ENCODE measurements around the gene PRKCE.

PRKCE gene

DNA sequence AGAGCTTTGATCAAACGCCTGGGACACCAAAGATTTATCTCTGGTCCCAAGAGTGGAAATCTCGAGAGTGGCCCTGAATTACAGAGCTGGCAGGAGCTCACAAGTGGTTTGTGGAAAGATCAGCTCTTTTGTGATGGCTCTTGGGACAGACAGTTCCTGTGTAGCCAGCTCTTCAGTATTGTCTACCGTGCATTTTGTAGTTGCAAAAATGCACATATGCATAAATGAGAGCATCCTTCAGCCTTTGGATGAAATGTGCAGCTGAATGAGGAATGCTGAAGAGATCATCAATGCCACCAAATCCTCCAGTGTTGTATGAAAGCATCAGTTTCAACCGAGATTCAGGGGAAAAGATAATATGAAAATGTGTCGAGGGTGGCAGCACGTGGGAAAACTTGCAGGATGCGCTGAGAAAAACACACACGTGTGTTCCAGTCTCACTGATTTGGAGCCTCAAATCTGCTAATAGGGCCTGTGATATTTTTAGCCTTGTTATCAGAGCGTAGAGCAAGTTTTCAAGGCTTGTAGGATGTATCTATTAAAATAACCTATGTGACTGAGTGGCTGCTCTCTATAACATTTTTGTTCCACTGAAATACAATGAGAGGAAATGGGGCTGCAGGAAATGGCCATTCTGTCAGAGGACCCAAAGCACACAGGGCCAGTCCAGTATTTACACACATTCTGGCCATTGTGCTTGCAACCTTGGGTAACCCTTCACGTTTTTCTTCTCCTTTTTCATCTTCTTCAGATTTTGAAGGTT is 138.7 kb downstream of the PRKCE start:
- Mint-ChIP-seq H3K4me1 (peaks cover 18% of the 10 kb centered on the region), H3K4me3 (no peak overlapping the region), H3K36me3 (no peaks in the 10 kb centered on the region), H3K9me3 (no peaks in the 10 kb centered on the region), H3K27ac (no peak overlapping the region)
- ATAC-seq (no peak), DNase-seq (ENCODE audit: low spot score in 2 of 2) (no peak)

DNA sequence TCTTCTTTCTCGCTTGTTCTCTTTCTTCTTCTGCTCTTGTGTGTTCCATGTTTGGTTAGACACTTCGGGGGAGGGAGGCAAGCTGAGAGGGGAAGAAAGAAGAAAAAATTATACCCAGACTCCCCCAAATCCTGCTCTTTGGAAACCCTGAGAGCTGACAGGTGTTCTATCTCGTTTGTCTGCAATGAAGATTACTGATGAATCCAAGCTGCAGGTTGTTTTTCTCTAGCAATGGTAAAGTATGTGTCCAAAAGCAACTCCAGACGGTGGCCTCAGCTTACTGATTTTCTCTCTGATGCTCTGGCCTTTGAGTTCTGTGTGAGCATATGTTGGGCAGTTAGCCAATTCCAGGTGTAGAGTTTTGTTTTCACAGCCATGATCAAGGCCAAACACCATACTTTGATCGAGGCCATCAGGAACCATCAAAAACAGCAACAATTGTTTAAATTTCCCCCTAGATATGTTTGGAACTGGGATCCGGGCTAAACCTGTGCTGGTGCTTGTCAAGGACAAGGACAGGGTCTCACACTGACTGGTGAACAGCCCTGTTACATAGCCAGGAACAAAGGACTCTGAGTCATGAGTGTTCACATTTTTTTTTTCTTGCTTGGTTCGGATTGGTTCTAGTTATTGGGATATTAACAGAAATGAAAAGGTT is 142.0 kb downstream of the PRKCE start:
- H3K36me3 Mint-ChIP-seq: no peaks in the 10 kb centered on the region
- no peaks in the 10 kb centered on the region for H3K9me3 Mint-ChIP-seq
- no peak for DNase-seq (ENCODE audit: low spot score in 2 of 2)
- H3K4me1 Mint-ChIP-seq: peaks cover 24% of the 10 kb centered on the region
- ATAC-seq: no peak
- no peak overlapping the region for H3K27ac Mint-ChIP-seq
- no peak overlapping the region for H3K4me3 Mint-ChIP-seq

DNA sequence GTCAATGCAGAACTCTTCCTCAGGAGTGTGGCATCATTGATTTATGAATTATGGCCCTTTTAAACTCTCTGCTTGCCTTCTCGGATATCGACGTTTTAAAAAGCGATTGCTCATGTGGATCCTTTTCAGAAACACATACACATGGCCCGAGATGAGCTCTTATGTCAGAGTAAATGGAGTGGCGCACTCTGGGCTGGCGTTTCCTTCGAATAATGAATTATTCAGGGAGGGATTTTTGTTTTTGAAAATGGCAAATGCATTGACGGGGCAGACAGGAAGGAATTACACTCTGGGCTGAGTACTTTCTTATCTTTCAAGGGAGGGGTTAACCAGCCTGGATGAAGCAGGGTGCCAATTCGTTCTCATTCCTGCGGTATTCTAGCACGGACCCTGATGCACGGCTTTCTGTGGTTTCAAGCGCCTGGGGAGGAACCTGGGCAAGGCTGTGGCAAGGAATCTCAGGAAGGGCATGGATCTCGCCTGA is 142.7 kb downstream of the PRKCE start:
- DNase-seq (ENCODE audit: low spot score in 2 of 2): no peak

DNA sequence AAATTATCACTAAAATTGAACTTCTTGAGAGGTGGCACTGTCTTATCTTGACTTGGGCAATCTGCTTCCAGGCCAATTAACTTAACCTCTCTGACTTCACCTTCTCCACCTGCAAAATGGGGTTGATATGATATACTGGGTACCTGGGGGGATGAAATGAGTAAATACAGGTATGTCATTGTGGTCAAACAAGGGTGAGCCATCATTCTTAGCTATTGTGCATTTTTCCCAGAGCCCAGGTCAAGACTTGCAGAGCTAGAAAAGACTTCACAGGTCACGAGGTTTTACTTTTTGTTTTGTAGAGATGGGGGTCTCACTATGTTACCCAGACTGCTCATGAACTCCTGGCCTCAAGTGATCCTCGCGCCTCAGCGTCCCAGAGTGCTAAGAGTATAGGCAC is 145.0 kb downstream of the PRKCE start:
- DNase-seq (ENCODE audit: low spot score in 2 of 2): no peak
- peaks cover 37% of the 10 kb centered on the region for H3K4me1 Mint-ChIP-seq
- H3K9me3 Mint-ChIP-seq: no peaks in the 10 kb centered on the region
- no peak overlapping the region for H3K27ac Mint-ChIP-seq
- no peaks in the 10 kb centered on the region for H3K36me3 Mint-ChIP-seq
- ATAC-seq: no peak
- H3K4me3 Mint-ChIP-seq: no peak overlapping the region

More for the DNA sequence above, 142.7 kb downstream of the PRKCE start:
- Mint-ChIP-seq H3K9me3 (no peaks in the 10 kb centered on the region), H3K27ac (peak overlapping the region; percentile 37), H3K4me1 (peaks cover 24% of the 10 kb centered on the region), H3K36me3 (no peaks in the 10 kb centered on the region), H3K4me3 (no peak overlapping the region)
- no peak for ATAC-seq

DNA sequence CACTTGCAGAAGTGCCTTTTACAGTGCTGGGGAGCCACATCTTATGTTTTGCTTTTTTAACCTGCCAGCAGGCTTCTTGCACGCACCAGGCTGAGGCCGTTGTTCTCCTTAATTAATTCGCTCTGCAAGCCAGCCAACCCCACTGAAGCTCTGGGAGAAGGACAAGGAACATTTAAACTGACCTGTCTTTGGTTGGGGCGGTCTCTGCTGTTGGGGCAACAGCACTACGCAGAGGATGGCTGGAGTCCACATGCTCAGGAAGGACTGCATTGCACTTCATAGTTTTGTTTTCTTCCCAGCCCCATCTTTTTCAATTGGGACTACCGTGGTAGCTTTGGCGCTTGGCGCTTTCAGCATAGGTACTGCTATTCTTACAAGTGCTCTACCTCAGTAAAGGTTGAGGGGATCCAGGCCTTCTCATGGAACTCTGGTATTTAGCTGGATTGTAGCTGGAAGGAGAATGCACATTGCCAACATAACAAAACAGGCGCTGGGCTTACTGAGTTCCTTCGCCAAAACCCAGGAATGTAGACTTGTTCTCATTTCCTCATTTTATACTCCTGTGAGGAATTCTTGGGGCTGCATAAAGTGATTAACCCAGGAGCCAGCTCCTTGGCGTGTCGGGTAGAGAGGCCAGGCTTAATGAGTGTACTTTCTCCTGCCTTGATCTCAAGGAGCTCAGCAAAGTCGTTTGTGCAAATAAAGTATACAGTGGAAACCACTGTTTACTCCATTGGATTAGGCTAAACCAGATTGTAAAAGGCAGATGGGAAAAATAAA is 146.2 kb downstream of the PRKCE start:
- H3K9me3 Mint-ChIP-seq: no peaks in the 10 kb centered on the region
- DNase-seq (ENCODE audit: low spot score in 2 of 2): no peak
- no peak for ATAC-seq

DNA sequence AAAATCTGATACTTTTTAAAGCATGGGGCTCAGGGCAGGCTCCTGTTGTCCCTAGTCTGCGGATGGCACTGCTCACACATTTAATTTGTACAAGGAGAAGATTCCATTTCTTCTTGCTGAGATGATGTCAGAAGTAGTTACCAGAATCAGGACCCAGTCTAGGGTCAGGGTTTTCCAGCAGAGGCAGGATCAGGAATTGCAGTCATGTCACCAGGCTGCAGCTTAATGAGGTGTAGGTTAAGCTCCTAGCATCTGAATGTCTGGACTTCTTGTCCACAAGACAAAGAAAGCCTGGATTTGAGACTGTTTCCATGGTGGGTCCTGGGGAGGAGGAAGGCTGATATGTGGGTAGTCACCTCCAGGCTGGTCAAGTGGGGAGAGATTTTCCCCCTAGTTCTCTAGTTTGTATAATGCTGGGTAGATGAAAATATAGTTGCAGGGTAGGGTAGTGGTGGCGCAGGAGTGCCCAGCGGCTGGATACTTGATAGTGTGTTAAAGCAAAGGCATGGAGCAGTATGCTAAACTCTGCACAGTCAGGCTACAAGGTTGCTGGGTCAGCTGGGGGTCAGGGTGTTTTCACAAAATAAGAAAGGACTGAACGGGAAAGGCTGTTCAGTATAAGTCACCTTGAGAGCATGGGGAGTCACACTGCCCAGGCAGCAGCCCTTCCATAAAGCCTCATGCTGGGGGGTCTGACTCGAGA is 148.4 kb downstream of the PRKCE start:
- H3K9me3 Mint-ChIP-seq: no peaks in the 10 kb centered on the region
- no peak overlapping the region for H3K4me3 Mint-ChIP-seq
- H3K4me1 Mint-ChIP-seq: peaks cover 29% of the 10 kb centered on the region
- no peak overlapping the region for H3K27ac Mint-ChIP-seq
- ATAC-seq (no peak), DNase-seq (ENCODE audit: low spot score in 2 of 2) (no peak)
- no peaks in the 10 kb centered on the region for H3K36me3 Mint-ChIP-seq

More for the DNA sequence above, 146.2 kb downstream of the PRKCE start:
- Mint-ChIP-seq H3K36me3 (no peaks in the 10 kb centered on the region), H3K4me3 (no peak overlapping the region), H3K4me1 (peaks cover 40% of the 10 kb centered on the region), H3K27ac (no peak overlapping the region)

DNA sequence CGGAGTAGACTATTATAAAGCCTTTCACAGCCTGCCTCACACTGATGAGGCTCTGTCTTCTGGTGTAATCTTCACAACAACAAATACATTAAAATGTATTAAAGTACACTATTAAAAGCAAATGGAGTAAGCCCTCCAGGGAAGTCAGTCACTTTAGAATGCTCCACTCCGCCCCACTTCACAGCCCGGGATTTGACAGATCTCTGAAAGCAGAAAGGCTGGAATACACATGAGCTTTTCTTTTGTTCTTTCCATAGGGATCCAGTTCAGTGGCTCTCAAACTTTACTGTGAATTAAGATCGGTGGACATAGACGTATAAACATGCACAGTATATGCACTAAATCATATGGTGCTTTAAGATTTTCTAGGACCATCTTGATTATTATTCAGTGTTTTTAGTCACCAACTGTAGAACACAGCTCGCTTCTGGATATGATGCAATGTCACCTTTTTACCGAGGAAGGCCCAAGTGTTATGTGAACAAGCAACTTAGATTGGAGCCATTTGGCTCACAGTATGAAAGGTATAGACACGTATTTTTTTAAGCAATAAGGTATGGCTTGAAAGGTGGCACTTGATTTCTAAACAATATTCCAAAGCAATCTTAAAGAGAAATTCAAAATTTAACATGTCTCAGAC is 151.1 kb downstream of the PRKCE start:
- Mint-ChIP-seq H3K4me3 (no peak overlapping the region), H3K4me1 (peaks cover 18% of the 10 kb centered on the region), H3K27ac (no peak overlapping the region), H3K9me3 (no peaks in the 10 kb centered on the region), H3K36me3 (no peaks in the 10 kb centered on the region)
- DNase-seq (ENCODE audit: low spot score in 2 of 2) (no peak), ATAC-seq (no peak)

DNA sequence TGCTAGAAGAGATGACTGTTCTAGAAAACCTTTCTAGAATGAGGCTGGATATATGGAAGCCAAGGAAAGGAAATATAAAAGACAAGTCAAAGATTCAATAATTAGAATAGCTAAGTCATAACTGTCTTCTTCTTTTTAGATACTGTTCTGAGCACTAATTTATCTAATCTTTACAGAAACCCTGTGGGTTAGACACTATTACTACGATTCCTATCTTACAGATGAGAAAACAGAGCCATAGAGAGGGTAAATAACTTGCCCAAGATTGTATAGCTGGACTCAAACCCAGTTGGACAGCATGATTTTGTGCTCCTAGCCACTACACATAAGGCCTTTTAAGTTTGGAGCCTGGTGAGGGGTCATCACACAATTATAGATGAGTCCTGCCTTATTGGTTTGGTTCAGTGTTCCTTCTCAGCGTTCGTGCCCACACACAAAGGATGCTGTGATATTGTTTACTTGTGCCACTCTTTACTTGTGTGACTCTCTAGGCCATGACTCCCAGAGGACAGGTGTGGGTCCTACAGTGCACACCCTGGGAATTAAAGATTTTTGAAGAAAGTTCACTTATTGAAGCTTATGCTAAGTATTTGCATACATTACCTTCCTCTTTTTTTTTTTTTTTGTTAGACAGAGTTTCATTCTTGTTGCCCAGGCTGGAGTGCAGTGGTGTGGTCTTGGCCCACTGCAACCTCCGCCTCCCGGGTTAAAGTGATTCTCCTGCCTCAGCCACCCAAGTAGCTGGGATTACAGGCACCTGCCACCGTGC is 153.7 kb downstream of the PRKCE start:
- Mint-ChIP-seq H3K27ac (no peak overlapping the region), H3K4me3 (no peak overlapping the region), H3K9me3 (no peaks in the 10 kb centered on the region), H3K36me3 (no peaks in the 10 kb centered on the region), H3K4me1 (peaks cover 15% of the 10 kb centered on the region)
- ATAC-seq (no peak), DNase-seq (ENCODE audit: low spot score in 2 of 2) (no peak)

DNA sequence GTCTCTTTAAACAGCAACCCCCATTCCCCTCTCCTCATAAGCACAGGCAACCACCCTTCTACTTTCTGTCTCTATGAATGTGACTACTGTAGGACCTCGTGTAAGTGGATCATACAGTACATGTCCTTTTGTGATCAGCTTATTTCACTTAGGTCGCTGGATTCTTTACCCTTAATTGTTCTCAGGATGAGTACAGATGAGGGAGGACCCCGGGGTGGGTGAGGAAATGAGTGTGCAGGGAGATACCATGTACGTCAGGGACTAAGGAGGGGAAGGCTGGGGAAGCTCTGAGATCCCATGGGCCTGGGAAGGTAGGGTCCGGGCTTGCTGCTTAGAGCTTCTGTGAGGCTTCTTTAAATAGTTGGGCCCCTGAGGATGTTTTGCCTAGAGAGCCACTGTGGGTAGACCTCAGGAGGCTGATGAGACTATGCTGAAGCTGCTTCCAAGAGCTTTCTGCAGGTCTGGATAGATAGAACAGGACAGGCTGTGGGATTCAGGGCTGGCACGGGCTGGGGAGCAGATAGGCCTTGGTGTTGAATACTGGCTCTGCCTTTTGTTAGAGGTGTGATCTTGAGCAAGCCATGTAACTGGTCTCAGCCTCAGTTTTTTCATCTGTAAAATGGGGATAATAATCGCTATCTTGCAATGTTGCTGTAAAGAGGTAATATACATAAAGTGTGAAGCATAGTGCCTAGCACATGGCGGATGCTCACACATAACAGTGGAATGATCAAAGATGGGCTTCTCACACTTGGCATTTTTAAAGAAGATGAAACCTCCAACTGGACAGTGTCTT is 155.3 kb downstream of the PRKCE start:
- Mint-ChIP-seq H3K27ac (no peak overlapping the region), H3K36me3 (no peaks in the 10 kb centered on the region), H3K9me3 (no peaks in the 10 kb centered on the region), H3K4me1 (peaks cover 6% of the 10 kb centered on the region), H3K4me3 (no peak overlapping the region)
- DNase-seq (ENCODE audit: low spot score in 2 of 2) (no peak), ATAC-seq (peak; percentile 71)

DNA sequence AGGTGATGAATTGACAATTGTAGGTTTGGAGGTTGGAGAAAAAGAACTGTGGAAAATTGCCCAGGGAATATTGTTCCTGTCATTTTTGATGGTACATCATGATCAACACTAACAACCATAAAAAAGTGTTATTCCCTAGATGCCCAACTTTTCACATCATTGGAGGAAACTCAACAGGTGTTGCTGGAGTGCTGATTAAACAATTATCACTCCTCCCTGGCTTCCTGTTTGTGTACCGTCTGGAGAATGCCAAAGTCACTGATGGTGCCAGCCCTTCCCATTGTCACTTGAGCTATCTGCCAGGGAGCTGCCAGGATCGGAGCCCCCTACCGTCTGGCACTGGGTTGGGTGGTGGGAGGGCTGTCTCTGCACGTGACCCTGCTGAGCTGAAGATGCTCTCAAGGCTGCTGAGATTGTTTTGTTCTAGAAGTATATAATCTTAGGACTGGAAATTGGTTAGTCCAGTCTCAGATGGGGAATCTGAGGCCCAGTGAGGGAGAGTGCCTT is 156.9 kb downstream of the PRKCE start:
- H3K27ac Mint-ChIP-seq: no peak overlapping the region
- H3K36me3 Mint-ChIP-seq: no peaks in the 10 kb centered on the region
- H3K4me3 Mint-ChIP-seq: no peak overlapping the region
- H3K9me3 Mint-ChIP-seq: no peaks in the 10 kb centered on the region
- ATAC-seq (no peak), DNase-seq (ENCODE audit: low spot score in 2 of 2) (no peak)
- peaks cover 10% of the 10 kb centered on the region for H3K4me1 Mint-ChIP-seq

DNA sequence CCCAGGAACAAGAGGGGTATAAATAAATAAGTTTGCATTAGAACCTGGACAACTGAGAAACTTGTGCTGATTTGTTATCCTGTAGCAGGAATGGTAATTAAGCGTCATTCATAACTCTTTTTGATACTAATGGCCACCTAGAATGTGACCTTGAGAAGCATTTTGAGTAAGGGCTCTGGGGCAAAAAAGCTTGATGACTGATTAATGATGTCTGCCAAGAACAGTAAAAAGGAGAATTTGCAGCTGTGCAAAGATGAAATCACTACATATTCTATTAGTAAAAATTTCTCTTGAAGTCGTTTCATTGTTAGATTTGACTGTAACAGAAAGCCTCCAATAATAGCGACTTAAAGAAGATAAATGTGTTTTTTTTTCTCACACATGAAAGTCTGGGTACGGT is 157.7 kb downstream of the PRKCE start:
- Mint-ChIP-seq H3K4me3 (no peak overlapping the region), H3K36me3 (no peaks in the 10 kb centered on the region), H3K4me1 (peaks cover 12% of the 10 kb centered on the region), H3K27ac (no peak overlapping the region), H3K9me3 (no peaks in the 10 kb centered on the region)
- ATAC-seq (no peak), DNase-seq (ENCODE audit: low spot score in 2 of 2) (no peak)

DNA sequence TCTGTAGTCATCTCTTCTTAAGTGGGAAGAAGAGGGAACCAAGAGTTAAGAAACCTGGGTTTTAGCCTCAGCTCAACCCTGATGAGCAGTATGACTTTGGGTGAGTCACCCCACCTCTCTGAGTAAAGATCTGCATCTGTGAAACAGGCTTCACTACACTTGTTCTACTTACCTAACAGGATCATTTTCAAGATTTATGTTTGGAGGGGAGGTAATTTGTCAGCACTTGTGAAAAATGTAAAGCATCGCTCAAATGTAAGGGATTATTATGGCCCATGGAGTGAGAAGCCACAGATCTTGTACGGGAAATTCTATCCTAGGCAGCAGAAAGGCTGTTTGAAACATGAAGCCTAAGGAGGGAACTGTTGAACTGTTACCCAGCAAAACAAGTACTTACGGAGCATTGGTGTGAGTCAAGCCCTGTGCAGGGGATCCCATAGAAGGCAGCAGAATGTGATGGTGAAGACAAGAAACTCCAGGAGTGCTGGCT is 160.6 kb downstream of the PRKCE start:
- Mint-ChIP-seq H3K9me3 (no peaks in the 10 kb centered on the region), H3K36me3 (no peaks in the 10 kb centered on the region), H3K27ac (no peak overlapping the region), H3K4me1 (peaks cover 12% of the 10 kb centered on the region), H3K4me3 (no peak overlapping the region)
- ATAC-seq (peak; percentile 60), DNase-seq (ENCODE audit: low spot score in 2 of 2) (no peak)
